NCI-H748 (cell line): ENCODE data around the gene F2RL1.
"Not testable (repeated sequence)": the region's sequence is repeated elsewhere in the genome, so short reads cannot be mapped to it uniquely, and the experiment has no call there.

ENCODE experiments used
- DNase-seq: peaks from one replicate; lab custom pipeline; 2025; ENCODE audit not compliant: unreplicated experiment; lab: John Stamatoyannopoulos, UW

The F2RL1 gene

DNA sequence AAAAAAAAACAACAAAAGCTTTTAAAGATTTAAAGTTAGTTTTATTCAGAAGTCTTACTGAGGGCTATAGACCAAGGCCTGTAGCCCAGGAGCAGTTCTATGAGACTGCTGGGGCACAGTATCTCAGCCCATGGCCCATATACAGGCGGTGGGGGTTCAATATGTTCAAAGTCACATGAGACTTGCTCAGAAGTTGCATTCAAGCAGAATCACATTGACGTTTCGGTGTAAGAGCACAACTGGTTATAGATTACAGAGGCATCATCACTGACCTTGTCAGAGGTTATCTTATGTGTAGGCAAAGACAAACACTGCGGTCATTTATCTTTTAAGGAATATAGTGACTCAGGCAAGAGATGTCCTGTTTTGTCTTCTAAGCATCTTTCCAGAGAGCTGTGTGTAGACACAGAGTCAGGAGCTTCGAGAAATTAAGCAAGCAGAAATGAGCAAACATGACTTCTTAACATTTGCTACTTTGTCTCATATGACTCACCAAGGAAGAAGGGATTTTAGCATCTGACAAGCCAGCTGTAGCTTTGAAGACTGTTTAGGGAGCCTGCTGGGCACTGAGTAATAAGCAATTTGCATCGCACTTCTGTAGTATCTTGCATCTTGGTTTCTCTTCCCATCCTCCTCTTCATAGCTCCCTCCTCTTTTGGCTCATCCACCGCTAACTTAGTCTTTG, 12.9 kb upstream of the F2RL1 start:
- DNase-seq: no peak

DNA sequence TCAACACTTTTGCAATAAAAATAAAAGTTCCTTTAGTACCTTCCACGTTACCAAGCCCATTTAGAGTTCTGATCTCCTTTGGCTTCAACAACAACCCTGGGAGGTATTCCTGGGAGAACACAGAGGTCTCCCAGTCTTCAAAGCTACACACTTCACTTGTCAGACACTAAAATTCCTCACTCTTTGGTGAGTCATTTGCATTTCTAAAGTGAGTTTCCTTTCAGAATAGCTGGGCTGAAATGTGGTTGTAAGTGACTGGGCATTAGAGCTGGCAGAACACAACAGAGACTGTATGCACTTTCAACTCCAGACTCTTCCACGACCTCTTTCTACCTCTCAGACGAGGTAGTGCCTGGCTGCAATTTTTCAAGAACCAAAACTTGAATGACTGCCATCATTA, 11.5 kb upstream of the F2RL1 start:
- DNase-seq: no peak

DNA sequence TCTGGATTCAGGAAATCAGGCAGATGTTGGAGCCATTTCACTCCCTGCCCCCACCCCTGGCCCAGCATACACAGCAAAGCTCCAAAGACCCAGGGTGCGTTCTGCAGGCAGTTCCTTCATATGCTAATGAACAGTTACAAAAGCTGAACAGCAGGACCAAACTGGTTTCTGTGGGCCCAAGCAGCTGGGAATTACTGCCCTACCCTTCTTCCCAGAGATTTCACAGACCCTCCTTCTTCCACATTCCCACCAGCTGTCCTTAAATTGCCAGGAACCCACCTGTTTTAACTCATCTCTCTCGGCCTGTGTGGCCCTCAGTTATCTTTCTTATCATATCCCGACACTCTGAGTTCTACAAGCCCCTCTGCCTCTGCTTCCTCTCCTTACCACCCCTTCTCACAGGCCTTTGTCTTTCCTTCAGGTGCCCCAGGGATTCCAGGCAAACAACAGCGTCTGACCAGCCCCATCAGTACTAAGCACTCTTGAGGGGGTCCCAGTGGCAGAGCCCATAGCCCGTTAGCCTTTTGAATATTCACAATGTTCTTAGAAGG, 10.6 kb upstream of the F2RL1 start:
- peak; percentile 58 for DNase-seq

DNA sequence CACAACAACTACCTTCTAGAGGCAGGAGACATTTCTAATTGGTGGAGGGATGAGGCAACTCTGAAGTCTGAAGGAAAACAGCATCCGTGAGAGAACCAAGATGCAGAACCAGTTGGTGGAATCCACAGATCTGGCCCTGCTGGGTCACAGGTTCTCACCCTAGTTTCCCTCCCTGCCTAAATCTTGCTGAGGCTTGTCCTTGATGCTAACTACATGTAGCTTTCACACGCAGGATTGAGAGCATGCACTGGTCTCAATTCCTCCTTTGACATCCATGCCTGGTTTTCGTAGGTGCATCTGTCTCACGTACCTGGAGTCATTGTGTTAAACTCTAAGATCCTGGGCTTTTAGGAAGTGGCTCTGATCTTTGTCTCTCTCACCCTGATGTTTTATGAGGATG, 9.7 kb upstream of the F2RL1 start:
- no peak for DNase-seq

DNA sequence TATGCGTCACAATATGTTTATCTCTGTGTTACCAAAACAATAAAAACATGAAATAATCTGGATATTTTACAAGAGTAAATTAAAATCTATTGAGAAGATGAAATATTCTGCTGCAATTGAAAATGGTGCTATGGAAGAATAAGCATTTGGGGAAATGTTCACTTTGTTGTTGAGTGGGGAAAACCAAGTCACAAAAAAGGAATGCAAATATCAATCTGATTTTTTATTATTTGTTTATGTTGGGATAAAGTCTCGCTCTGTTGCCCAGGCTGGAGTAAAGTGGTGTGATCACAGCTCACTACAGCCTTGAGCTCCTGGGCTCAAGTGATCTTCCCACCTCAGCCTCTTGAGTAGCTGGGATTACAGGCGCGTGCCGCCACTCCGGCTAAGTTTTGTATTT, 8.6 kb upstream of the F2RL1 start:
- DNase-seq: no peak

DNA sequence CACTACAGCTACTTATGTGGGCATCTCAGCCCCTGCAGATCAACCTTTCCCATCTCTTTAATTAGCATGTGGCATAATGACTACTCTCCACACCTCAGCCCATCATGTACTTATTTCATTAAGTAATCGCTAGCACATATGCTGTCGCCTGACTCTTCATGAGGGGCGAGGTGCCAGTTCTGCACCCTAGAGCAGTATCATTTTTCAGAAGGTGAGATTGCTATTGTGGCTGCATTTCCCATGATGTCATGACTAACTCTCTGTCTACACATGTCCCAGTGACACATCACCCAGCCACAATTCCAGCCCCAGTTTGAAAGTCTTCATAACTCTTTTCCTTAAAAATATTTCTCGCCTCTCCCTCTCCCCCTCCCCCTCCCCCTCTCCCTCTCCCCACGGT, 7.6 kb upstream of the F2RL1 start:
- DNase-seq: peak; percentile 8

DNA sequence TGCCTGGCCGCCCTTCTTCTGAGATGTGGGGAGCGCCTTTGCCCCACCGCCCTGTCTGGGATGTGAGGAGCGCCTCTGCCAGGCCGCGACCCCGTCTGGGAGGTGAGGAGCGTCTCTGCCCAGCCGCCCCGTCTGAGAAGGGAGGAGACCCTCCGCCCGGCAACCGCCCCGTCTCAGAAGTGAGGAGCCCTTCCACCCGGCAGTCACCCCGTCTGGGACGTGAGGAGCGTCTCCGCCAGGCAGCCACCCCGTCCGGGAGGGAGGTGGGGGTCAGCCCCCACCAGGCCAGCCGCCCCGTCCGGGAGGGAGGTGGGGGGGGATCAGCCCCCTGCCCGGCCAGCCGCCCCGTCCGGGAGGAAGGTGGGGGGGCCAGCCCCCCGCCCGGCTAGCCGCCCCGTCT, 6.6 kb upstream of the F2RL1 start:
- not testable (repeated sequence) for DNase-seq

DNA sequence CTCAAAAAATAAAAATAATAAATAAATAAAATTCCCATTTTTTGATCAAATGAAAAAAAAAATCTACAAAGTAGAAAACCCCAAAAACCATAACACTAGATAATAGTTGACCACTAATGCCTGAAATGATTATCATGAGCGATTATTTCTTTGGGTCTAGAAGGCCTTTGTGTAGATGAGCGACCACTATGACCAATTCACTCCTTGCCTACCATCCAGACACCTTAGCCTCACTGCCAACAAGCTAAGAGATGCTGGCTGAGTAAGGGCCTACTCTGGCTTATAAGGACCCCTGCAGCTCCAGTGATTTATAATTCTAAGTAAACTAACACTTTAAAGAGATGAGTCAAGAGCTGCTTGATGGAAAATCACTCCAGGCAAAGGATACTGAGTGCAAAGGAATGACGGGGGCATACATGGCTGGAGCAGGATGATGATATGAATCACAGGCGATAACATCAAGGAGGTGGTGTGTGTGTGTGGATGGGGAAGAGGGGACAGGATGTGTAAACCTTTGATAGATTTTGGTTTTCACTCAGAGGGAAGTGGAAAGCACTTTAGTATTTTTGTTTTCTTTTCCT, 4.8 kb upstream of the F2RL1 start:
- no peak for DNase-seq

DNA sequence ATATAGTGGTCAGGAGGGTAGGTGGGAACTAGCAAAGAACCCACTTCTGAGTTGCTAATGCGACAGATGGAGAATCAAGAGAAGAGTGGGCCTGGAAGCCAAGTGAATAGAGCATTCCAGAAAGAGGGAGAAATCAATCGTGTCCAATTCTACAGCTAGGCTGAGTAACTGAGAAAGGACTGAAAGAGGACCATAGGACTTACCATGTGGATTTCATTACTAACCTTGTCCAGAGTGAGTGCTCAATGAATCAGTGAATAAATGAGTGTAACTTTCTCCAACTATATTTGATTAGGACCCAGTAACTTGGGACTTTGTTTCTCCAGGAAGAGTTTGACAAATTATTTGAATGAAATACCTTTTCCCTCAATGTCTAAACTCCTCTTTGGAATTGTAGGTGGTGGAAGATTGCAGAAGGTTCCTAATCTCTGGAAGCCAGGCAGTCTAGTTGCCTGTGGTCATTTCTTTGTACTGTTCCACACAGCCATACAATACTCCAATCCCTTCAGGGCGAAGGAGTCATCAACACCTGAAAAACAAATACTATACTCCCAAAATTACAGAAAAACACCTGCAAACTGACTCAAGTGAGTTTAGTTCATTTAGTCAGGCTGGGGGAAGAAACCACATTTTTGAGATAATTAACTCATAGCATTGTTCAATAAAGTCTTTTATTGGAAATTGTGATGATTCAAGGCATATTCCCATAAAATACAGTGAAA, 2.6 kb upstream of the F2RL1 start:
- DNase-seq: no peak

DNA sequence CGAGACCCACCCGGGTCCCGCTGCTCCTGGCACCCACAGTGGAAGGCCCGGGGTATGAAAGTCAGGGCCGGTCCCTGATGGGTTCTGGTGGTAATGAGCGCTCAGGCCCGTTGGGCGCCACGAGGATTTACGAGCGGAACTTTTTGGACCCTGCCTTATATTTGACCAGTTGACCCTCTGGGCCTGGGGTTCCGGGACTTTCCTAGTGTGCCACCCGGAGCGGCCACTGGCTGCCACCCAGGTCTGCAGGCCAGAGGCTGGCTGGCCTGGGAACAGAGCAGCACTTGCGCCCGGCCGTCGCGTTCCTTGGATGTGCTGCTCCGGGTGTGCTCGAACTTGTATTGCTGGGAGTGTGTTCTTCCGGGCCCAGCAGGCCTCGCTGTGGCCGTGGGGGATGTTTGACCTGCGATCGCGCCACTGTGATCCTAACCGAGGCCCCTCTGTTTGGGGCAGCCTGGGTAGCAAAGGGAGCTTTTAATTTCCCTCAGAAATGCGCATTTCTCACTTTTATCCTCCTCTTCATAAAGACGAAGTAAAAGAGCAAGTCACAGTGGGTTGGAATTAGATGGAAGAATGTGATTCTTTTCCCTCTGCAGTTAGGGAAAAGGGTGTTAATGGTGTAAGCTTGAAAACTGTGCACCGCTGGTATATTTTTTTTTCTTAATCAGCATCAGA, 1.2 kb downstream of the F2RL1 start:
- no peak for DNase-seq

DNA sequence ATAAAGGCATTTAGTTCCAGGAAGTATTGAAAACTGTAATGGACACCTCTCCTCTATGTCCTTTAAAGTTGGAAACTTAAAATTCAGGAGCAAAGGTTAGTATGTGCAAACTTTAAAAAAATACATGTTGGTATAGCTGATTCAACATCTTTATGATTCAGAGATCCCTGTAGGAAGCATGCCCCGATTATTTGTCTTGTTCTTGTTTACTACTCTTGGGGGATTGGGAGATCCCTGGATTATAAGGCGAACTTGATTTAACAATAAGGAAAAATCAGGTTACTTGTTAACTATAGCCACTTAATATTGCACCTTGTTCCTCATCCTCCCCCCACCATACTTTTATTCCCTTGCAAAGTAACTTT, 1.7 kb downstream of the F2RL1 start:
- no peak for DNase-seq

DNA sequence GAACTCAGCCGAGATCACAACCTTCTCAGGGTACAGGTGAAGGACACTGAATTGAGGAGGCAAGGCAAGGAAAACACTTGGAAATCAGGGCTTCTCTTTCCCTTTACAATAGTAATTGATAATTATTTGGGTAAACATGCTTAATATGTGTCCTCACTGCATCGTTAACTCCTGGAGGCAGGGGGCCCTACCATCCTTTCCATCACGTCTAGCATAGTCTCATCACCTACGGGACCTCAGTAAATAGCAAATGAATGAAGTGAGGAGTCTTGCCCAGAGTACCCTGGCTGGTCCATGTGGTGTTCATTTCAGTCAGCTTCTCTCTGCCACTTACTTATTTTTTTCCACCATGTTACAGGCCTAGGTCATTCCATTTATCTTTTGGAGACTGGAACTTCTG, 2.3 kb downstream of the F2RL1 start:
- DNase-seq: peak; percentile 9

DNA sequence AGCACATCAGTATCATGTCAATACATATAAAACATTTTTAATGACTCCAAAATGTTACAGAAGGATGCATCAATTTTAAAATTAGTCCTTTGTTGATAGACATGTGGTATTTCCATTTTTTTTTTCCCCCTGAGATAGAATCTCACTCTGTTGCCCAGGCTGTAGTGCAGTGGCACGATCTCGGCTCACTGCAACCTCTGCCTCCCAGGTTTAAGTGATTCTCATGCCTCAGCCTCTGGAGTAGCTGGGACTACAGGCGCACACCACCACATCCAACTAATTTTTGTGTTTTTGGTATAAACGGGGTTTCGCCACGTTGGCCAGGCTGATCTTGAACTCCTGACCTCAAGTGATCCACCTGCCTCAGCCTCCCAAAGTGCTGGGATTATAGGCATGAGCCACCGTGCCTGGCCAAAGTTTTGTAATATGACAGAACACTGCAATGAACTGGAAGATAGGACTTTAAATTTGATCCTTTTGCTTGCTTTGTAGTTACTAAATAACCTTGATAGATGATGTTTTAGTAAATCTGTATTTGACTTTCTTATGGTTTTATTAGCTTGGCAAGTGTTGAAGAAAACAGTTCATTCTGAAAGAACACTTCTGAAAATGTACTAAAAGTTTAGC, 3.4 kb downstream of the F2RL1 start:
- not testable (repeated sequence) for DNase-seq

DNA sequence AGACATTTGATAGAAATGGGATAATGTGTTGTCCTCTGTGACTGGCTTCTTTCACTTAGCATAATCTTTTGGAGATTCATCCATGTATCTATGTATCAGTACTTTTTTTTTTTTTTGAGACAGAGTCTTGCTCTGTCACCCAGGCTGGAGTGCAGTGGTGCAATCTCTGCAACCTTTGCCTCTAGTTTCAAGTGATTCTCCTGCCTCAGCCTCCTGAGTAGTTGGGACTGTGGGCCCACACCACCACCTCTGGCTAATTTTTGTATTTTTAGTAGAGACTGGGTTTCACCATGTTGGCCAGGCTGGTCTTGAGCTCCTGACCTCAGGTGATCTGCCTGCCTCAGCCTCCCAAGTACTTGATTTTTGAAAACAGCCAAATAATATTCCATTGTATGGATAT, 7.6 kb downstream of the F2RL1 start:
- not testable (repeated sequence) for DNase-seq

DNA sequence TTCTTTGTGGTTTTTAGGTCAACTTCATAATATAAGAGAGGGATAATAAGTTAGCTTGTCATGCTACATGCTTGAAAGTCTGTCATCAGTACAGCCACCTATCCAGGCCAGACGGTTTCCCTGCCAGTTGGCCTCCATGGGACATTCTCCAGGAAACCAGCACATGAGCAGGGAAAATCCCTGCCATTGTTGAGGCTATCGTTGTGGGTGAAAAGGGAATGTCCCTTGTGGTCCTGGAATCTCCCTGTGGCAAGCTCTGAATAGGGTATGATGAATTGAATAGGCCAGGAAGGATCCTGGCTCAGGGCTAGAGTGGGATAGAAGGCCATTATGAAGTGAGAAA, 12.3 kb downstream of the F2RL1 start:
- no peak for DNase-seq

DNA sequence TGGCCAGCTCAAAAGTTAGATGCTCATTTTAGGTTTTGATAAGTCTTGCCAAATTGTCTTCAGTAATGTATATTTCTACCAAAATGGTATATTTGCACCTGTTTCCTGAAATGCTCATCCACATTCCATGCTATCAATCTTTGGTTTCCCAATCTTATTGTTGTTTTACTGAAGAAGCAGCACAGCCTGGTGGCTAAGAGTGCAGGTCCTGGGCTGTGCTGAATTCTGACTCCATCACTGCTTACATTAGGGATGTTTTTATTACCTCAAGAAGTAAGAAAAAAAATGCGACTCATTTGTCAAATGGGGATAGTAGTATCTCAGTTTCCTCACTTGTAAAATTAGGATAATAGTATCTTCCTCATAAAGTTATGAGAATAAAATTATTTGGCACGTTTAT, 17.4 kb downstream of the F2RL1 start:
- no peak for DNase-seq

DNA sequence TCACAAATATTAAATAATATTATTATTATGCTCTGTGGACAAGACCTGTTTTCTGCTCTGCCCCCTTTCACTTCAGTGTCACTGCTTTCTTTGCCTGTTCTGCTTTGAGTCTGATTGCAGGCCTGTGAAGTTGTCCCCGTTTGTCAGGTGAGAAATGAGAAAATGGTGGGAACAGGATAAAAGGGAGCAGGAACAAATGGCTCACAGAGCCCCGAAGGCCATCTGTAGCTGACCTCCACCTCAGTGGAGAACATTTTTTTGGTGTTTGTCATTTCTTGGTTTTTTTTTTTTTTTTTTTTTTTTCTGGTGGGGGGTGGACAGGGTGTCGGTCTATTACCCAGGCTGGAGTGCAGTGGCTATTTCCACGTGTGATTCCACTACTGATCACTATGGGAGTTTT, 17.8 kb downstream of the F2RL1 start:
- DNase-seq: no peak

DNA sequence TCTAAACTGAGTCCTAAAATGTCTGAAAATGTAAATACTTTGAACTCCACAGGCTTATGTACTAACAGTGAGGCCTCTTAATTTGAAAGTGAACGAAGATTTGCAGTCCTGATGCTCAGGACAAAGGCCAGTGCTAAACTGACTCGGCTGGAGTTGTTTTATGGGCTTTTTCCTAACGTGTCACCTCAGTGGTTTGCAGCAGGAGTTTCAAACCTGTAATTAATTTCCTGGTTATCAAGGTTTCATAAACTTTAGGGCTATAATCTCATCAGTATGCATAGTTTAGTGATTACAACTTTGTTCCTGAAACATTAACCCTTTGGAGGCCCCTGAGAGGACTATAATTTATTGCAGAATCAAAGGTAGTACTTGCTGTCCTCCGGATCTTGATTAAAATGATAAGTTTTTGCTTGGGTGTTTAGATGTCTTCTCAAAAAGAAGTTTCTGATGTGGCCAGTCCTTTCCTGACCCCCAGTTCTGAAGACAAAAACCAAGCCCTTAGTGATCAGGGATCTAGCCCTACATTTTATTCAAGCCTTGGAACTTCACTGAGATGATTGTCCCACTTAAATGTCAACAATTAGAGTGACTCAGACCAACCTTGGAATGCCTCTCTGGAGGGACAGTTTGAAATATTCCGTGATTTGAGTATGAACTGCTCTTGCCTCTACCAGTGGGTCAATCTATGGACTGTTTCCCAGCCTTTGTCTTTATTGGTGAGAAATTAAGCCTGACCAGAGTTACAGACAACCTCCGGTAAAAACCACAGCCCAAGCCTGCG, 19.8 kb downstream of the F2RL1 start:
- DNase-seq: no peak

DNA sequence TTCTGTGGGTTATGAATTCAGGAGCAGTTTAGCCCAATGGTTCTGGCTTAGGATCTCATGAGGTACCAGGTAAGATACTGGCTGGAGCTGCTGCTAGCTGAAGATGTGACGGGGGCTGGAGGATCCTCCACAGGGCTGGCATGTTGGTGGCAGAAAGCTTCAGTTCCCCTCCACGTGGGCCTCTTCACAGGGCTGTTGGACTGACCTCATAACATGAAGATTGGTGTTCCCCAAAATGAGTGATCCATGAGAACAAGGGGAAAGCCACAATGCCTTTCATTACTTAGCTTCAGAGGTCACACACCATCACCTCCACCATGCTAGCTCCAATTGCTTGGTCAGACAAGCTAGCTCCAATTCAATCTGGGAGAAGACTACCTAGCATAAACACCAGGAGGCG, 22.5 kb downstream of the F2RL1 start:
- no peak for DNase-seq

DNA sequence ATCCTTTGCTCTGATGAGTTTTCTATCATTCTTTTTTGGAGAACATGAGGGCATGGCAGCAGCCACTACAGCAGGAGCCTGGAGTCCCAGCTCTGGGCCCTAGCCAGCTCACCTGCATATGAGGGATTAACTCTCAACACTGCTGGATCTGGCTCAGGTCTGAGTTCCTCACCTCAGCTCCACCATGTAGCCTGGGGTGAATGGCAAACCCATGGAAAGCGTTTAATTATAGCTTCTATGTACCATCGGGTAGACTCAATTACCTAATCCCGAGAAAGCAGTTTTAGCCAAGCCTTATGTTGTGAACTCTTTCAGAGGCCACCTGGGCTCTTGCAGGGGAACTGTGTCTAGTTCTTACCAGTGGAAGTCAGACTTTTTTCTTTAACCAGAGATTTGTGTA, 27.1 kb downstream of the F2RL1 start:
- no peak for DNase-seq
